HG02798 (cell line): Measurements from ENCODE around the gene NKAIN1.
"Not testable (repeated sequence)": the region's sequence is repeated elsewhere in the genome, so short reads cannot be mapped to it uniquely, and the experiment has no call there.

Source experiments
- ATAC-seq: cut with Tn5 transposase; IDR thresholded peaks from one replicate; pipeline ENCODE4 v1.9.1; 2021; ENCODE audit warnings: mild to moderate bottlenecking; ENCODE audit not compliant: unreplicated experiment, poor library complexity

The NKAIN1 gene

GRCh38 chr1:31199236-31199790, 40.4 kb downstream of the NKAIN1 start:
- ATAC-seq, result no peak

- ATAC-seq, result no peak
Observed at GRCh38 chr1:31198600-31198999, 41.1 kb downstream of the NKAIN1 start.

GRCh38 chr1:31198150-31198549, 41.5 kb downstream of the NKAIN1 start:
- ATAC-seq, result no peak

GRCh38 chr1:31196685-31197084, 43.0 kb downstream of the NKAIN1 start:
- no peak for ATAC-seq

- not testable (repeated sequence) for ATAC-seq
Observed at GRCh38 chr1:31195267-31195666, 44.4 kb downstream of the NKAIN1 start.

- ATAC-seq, result no peak
Observed at GRCh38 chr1:31193729-31194128, 46.0 kb downstream of the NKAIN1 start.

- ATAC-seq, result no peak
Observed at GRCh38 chr1:31191281-31191680, 48.4 kb downstream of the NKAIN1 start.

- no peak for ATAC-seq
Observed at GRCh38 chr1:31189696-31190674, 49.7 kb downstream of the NKAIN1 start.

GRCh38 chr1:31183927-31184554, 55.6 kb downstream of the NKAIN1 start:
- no peak for ATAC-seq

GRCh38 chr1:31183126-31183525, 56.6 kb downstream of the NKAIN1 start:
- ATAC-seq, result no peak

- no peak for ATAC-seq
Observed at GRCh38 chr1:31182352-31182751, 57.3 kb downstream of the NKAIN1 start.

- no peak for ATAC-seq
Observed at GRCh38 chr1:31181515-31182343, 58.0 kb downstream of the NKAIN1 start.

- ATAC-seq, result no peak
Observed at GRCh38 chr1:31180338-31180737, 59.3 kb downstream of the NKAIN1 start.

- ATAC-seq, result not testable (repeated sequence)
Observed at GRCh38 chr1:31176291-31176690, 63.4 kb downstream of the NKAIN1 start.

GRCh38 chr1:31170486-31170735, 69.3 kb downstream of the NKAIN1 start:
- ATAC-seq, result no peak

- no peak for ATAC-seq
Observed at GRCh38 chr1:31166462-31166861, 73.2 kb downstream of the NKAIN1 start.

GRCh38 chr1:31164291-31164690, 75.4 kb downstream of the NKAIN1 start:
- no peak for ATAC-seq

- no peak for ATAC-seq
Observed at GRCh38 chr1:31163866-31164265, 75.8 kb downstream of the NKAIN1 start.

GRCh38 chr1:31161571-31161970, 78.1 kb downstream of the NKAIN1 start:
- no peak for ATAC-seq

GRCh38 chr1:31159869-31160611, 79.6 kb downstream of the NKAIN1 start:
- no peak for ATAC-seq
